ENCODE measurements around the gene ADTRP.

DNA sequence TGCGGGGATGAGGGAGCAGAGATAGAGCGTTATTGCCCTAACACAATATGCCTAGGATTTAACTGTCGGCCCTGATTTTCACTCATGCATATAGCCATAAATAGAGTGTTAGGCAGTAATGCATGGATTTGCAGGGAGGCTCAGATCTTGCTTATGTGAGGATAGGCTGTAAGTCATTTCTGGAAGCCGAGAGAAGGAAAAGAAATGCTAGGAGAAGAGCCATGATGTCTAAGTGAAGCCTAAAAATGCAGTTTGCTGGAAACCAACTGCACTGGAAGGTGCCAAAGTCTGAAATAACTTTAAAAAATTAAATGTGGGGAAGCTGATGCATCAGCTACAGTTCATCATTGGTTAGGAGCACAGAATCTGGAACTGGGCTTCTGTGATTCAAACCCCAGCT lies 54.3 kb downstream of the ADTRP start:
- TF ChIP-seq POLR2A (IDR thresholded peaks at IDR 0.05) = no peak
- TF ChIP-seq, protein P1, sequence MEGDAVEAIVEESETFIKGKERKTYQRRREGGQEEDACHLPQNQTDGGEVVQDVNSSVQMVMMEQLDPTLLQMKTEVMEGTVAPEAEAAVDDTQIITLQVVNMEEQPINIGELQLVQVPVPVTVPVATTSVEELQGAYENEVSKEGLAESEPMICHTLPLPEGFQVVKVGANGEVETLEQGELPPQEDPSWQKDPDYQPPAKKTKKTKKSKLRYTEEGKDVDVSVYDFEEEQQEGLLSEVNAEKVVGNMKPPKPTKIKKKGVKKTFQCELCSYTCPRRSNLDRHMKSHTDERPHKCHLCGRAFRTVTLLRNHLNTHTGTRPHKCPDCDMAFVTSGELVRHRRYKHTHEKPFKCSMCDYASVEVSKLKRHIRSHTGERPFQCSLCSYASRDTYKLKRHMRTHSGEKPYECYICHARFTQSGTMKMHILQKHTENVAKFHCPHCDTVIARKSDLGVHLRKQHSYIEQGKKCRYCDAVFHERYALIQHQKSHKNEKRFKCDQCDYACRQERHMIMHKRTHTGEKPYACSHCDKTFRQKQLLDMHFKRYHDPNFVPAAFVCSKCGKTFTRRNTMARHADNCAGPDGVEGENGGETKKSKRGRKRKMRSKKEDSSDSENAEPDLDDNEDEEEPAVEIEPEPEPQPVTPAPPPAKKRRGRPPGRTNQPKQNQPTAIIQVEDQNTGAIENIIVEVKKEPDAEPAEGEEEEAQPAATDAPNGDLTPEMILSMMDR (IDR thresholded peaks at IDR 0.05) = no peak
